HG02852 (cell line): Measurements from ENCODE around the gene SETX.

Experiments used
- ATAC-seq: cut with Tn5 transposase; IDR thresholded peaks from one replicate; pipeline ENCODE4 v1.9.1; 2021; ENCODE audit warnings: mild to moderate bottlenecking, moderate library complexity; ENCODE audit not compliant: unreplicated experiment

Gene SETX

GRCh38 chr9:132224645-132225044, 130.1 kb downstream of the SETX start:
- no peak for ATAC-seq

GRCh38 chr9:132221941-132222340, 132.8 kb downstream of the SETX start:
- no peak for ATAC-seq

GRCh38 chr9:132218208-132218607, 136.6 kb downstream of the SETX start:
- no peak for ATAC-seq

- no peak for ATAC-seq
Measured at GRCh38 chr9:132216861-132217619, 137.7 kb downstream of the SETX start.

GRCh38 chr9:132214027-132214622, 140.7 kb downstream of the SETX start:
- ATAC-seq, result no peak

GRCh38 chr9:132211570-132211969, 143.2 kb downstream of the SETX start:
- no peak for ATAC-seq
